Parietal lobe (tissue), 1 donor: ENCODE results near the gene ASIC3. TPM values are rescaled to one million over a fixed set of nuclear protein-coding genes. Genes with fewer than 3 reads are reported as not detected.

Source experiments
- total RNA-seq: library from RNA; depleted of rRNA; stranded (reverse); fragments of >200 nt; gene quantifications from one replicate; pipeline ENCODE4 v1.2.3, GENCODE V29; 2014

Gene ASIC3
- 2.5 TPM for total RNA-seq

GRCh38 chr7:151047976-151048815 lies at the start of gene ASIC3:
ASIC3 (plus strand) TSS chr7:151048531; CDS start chr7:151048886, 355 bp downstream.

GRCh38 chr7:151024435-151025056 lies 23.8 kb upstream of the ASIC3 start, which contains the start of gene ATG9B:
ATG9B (minus strand) TSS chr7:151024494; CDS start chr7:151024423, 71 bp downstream.

GRCh38 chr7:151028131-151028947 lies 20.0 kb upstream of the ASIC3 start, which contains the start of gene ABCB8:
ABCB8 (plus strand) TSS chr7:151028450; CDS start chr7:151028516, 66 bp downstream.

GRCh38 chr7:151057506-151057988 lies 9.2 kb downstream of the ASIC3 start, which contains the start of gene CDK5:
CDK5 (minus strand) TSS chr7:151057897; CDS start chr7:151057848, 49 bp downstream.

GRCh38 chr7:151059367-151060112 lies 11.2 kb downstream of the ASIC3 start, which contains the start of gene SLC4A2:
SLC4A2 (plus strand) TSS chr7:151059589; CDS start chr7:151061988, 2,399 bp downstream.

GRCh38 chr7:151080522-151081169 lies 32.3 kb downstream of the ASIC3 start, which contains the start of gene FASTK:
FASTK (minus strand) TSS chr7:151080809; CDS start chr7:151080766, 43 bp downstream.

GRCh38 chr7:151083071-151083823 lies 34.9 kb downstream of the ASIC3 start, which contains the start of gene TMUB1:
TMUB1 (minus strand) TSS chr7:151083493; CDS start chr7:151082563, 930 bp downstream.

GRCh38 chr7:151085691-151086620 lies 37.6 kb downstream of the ASIC3 start, which contains the start of gene AGAP3:
AGAP3 (plus strand) TSS chr7:151086475; CDS start chr7:151086742, 267 bp downstream.

Other genes with a start within 250 kb of the ASIC3 start
- gene TMEM176B, start 248.2 kb upstream of the ASIC3 start, total RNA-seq, result not detected
- not detected for gene TMEM176A, start 247.8 kb upstream of the ASIC3 start, total RNA-seq
- not detected for gene AOC1, start 196.0 kb upstream of the ASIC3 start, total RNA-seq
- 17.2 TPM for gene KCNH2, start 70.2 kb upstream of the ASIC3 start, total RNA-seq
- gene NOS3, start 57.5 kb upstream of the ASIC3 start, total RNA-seq, result 1.3 TPM
- 2.8 TPM for gene ATG9B, start 24.0 kb upstream of the ASIC3 start, total RNA-seq
- gene ABCB8, start 20.1 kb upstream of the ASIC3 start, total RNA-seq, result 67.6 TPM
- 36.6 TPM for gene CDK5, start 9.4 kb downstream of the ASIC3 start, total RNA-seq
- gene SLC4A2, start 11.1 kb downstream of the ASIC3 start, total RNA-seq, result 10.6 TPM
- 53.5 TPM for gene FASTK, start 32.3 kb downstream of the ASIC3 start, total RNA-seq
- 8.5 TPM for gene TMUB1, start 35.0 kb downstream of the ASIC3 start, total RNA-seq
- gene AGAP3, start 37.9 kb downstream of the ASIC3 start, total RNA-seq, result 106 TPM
- gene GBX1, start 119.2 kb downstream of the ASIC3 start, total RNA-seq, result not detected
- not detected for gene ASB10, start 138.7 kb downstream of the ASIC3 start, total RNA-seq
- not detected for gene H2BK1, start 162.0 kb downstream of the ASIC3 start, total RNA-seq
- gene ABCF2, start 178.7 kb downstream of the ASIC3 start, total RNA-seq, result 27.9 TPM
- gene CHPF2, start 184.0 kb downstream of the ASIC3 start, total RNA-seq, result 24.4 TPM
- 154 TPM for gene SMARCD3, start 200.2 kb downstream of the ASIC3 start, total RNA-seq